ENCODE results near the gene MED13L.

DNA sequence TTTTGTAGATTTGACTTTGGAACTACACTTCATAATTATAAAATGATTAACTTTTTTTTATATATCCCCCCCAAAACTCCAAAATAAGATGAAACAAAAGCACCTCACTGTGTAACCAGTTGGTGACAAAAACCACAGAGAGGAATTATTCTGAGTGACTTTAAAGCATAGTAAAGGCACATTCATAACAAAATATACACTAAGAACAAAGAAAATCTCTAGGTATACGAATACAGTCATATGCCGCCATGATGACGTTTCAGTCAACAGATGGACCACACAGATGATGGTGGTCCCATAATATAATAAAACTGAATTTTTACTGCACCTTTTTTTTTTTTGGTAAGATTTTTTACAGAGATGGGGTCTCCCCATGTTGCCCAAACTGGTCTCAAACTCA is 70.7 kb downstream of the MED13L start:
- TF ChIP-seq, protein P1, sequence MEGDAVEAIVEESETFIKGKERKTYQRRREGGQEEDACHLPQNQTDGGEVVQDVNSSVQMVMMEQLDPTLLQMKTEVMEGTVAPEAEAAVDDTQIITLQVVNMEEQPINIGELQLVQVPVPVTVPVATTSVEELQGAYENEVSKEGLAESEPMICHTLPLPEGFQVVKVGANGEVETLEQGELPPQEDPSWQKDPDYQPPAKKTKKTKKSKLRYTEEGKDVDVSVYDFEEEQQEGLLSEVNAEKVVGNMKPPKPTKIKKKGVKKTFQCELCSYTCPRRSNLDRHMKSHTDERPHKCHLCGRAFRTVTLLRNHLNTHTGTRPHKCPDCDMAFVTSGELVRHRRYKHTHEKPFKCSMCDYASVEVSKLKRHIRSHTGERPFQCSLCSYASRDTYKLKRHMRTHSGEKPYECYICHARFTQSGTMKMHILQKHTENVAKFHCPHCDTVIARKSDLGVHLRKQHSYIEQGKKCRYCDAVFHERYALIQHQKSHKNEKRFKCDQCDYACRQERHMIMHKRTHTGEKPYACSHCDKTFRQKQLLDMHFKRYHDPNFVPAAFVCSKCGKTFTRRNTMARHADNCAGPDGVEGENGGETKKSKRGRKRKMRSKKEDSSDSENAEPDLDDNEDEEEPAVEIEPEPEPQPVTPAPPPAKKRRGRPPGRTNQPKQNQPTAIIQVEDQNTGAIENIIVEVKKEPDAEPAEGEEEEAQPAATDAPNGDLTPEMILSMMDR (IDR thresholded peaks at IDR 0.05; ENCODE audit: insufficient read depth, low read length, poor library complexity, severe bottlenecking) = no peak
- TF ChIP-seq EZH2phosphoT487 (conservative IDR thresholded peaks at IDR 0.05; ENCODE audit: low read length) = no peak

All from SU-DHL-6 (cell line).